ENCODE results near the gene GLCE. TPM values are rescaled to one million over a fixed set of nuclear protein-coding genes. Genes with fewer than 3 reads are reported as not detected.

The GLCE gene
- total RNA-seq, 1 donor = 3.7 TPM

DNA sequence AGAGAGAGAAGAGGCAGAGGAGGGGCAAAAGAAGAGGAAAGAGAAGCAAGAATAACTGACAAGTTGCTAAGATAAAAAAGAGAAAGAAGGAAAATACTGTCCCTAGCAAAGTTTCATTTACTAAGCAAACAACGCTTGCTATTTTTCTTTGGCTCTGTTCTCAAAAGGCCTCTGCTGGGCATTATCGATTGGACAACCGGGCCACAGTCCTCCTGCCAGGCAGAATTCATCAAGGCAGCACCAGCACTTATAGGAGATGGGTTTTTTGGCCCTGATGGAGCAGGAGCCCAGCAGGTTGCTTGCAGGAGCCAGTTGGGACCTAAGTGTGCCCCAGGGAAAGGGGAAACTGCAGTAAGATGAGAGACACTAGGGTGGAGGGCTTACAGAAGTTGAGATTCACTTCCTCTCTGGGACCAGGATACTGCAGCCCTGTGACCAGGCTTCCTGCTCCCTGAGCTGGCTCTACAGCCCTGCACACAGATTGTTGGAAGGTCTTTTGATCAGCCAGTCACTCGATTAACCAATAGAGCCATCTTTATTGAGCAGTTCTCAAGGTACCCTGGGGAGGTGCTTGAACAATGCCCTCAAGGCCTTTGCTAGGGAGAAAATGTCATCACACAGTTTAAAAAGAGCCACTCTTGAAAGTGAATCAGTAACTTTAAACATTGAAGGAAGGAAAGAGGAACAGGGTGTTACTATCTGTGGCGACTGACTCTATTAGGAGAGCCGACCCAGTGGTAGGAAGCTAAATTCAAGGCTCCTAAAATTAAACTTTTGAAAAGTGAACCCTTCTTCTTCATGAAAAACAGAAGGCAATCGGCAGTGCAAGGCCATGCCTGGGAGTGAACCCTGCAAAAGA lies 28.8 kb upstream of the GLCE start:
- H3K4me1 ChIP-seq (ENCODE audit: insufficient read depth, low read length) = peaks cover 58% of the 10 kb centered on the region
- no peaks in the 10 kb centered on the region for H3K9me3 ChIP-seq (ENCODE audit: low read depth, low read length)
- H3K27me3 ChIP-seq (ENCODE audit: insufficient read depth, low read length) = no peaks in the 10 kb centered on the region
- no peak overlapping the region for H3K4me3 ChIP-seq (ENCODE audit: low read length)

DNA sequence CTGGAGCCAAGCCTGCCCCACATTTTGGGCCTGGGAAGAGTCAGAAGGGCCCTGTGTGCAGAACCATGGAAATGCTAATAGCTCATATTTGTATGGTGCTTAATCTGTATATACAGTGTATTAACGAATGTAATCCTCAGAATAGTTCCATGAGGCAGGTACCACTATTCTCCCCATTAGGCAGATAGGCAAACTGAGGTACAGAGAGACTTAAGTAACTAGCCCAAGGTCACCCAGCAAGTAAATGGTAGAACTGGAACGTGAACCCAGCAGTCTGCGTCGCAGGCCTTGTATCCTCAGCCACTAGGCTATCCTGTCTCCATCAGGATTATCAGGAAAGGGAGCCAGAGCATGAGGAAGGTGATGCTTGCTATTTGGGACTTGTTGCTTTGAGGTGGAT lies 28.0 kb upstream of the GLCE start:
- Histone ChIP-seq H3K9me3 (ENCODE audit: low read depth, low read length) (no peaks in the 10 kb centered on the region), H3K27me3 (ENCODE audit: insufficient read depth, low read length) (no peaks in the 10 kb centered on the region), H3K4me3 (ENCODE audit: low read length) (no peak overlapping the region), H3K4me1 (ENCODE audit: insufficient read depth, low read length) (peaks cover 51% of the 10 kb centered on the region)

DNA sequence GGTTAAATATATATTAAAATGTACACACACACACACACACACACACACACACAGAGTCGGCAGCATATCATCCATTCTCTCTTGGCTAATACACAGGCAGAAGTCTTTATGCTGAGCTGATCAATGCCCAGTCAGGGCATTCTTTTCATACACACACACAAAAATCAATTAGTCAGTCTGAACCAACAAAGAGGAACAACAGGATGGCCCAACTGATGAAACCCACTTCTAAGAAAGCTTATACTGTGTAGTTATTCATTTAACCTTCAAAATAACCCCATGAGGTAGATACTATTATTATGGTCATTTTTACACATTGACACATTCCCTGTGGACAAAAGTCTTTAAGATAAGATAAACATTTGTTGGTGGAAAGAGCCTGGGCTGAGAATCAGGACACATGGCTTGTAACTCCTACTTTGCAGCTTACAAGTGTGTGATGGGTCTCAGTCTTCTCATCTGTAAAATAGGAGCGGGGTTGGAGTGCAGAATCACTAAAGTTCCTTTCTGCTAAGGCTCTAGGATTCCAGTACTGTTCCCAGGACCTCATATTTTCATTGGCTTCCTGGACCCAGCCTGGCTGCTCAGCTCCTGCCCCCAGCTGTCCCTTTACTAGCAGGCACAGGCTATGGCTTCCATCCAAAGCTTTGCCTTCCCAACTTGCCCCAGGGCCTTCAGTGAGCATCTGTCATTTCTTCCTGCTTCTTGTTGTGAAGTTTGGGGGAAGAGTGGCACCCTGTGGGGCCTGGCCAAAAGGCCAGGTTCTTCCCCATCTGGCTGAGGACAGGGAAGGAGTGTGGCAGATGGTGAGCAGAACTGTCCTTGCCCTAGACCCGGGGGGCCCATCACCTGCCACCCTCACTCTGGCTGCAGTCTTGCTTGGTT lies 27.2 kb upstream of the GLCE start:
- Histone ChIP-seq H3K9me3 (ENCODE audit: low read depth, low read length) (no peaks in the 10 kb centered on the region), H3K27me3 (ENCODE audit: insufficient read depth, low read length) (no peaks in the 10 kb centered on the region), H3K4me1 (ENCODE audit: insufficient read depth, low read length) (peaks cover 51% of the 10 kb centered on the region), H3K4me3 (ENCODE audit: low read length) (no peak overlapping the region)

DNA sequence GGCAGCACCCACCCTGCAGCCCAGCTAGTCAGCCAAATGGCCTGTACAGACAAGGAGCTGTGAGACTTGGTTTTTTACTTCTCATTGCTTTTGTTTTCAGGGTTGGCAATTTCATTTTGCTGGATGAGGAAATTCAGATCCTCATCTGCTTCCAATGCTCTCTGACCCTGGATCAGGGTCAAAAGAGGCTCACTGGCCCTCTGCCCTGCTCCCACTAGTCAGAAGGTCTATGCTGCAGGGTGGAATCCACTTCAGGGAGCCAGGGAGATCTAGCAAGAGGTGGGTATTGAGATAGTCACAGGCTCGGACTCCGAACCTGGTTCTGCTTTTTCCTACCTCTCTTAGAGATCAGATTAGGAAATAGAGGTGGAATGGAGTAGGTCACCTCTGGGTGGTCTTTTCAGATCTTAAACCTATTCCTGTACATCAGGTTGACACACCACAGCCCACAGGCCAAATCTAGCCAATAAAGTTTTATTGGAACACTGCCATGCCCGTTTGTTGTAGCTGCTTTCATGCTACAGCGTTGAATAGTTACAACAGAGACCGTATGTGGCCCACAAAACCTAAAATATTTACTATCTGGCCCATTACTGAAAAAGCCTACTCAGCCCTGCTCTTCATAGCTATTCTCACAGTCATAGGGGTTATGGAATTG lies 26.4 kb upstream of the GLCE start:
- no peak overlapping the region for H3K4me3 ChIP-seq (ENCODE audit: low read length)
- no peaks in the 10 kb centered on the region for H3K27me3 ChIP-seq (ENCODE audit: insufficient read depth, low read length)
- H3K4me1 ChIP-seq (ENCODE audit: insufficient read depth, low read length) = peaks cover 45% of the 10 kb centered on the region
- no peaks in the 10 kb centered on the region for H3K9me3 ChIP-seq (ENCODE audit: low read depth, low read length)

DNA sequence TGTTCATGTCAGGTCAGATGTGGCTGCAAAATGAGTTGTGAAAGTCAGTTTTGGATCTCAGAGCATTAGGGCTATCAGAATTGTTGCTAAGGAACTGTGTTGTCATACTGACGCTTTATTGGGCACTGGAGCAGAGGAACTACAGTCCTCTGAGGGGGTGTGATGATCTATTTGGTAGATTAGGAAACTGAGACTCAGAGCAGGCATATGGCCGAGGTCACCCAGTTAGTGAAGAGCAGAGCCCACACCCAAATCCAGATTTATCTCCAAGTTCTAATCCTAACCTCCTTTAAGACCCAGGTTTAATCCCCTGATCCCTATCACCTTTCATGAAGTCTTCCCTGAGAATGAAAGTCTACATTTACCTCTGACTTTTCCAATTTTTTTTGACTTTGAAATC lies 25.6 kb upstream of the GLCE start:
- Histone ChIP-seq H3K4me3 (ENCODE audit: low read length) (no peak overlapping the region), H3K9me3 (ENCODE audit: low read depth, low read length) (no peaks in the 10 kb centered on the region), H3K27me3 (ENCODE audit: insufficient read depth, low read length) (no peaks in the 10 kb centered on the region), H3K4me1 (ENCODE audit: insufficient read depth, low read length) (peaks cover 40% of the 10 kb centered on the region)

DNA sequence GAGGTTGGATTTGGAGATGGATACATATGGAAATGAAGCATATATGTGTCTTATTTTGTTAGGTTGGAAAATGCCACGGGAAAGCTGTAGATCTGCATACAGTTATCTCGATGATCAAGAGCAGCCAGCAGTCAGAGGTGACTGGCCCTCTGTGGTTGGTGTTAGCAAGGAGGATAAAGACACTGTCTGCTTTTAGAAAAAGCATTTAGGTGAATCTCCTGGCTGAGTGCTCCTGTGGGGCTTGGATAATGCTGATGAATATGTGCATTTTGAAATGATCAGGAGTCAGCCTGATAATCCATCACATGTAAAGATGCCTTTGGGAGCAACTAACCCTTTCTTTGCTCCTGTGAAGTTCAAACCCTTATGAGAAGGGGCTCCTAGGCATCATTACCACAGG lies 24.9 kb upstream of the GLCE start:
- H3K4me1 ChIP-seq (ENCODE audit: insufficient read depth, low read length) = peaks cover 33% of the 10 kb centered on the region
- H3K9me3 ChIP-seq (ENCODE audit: low read depth, low read length) = no peaks in the 10 kb centered on the region
- H3K27me3 ChIP-seq (ENCODE audit: insufficient read depth, low read length) = no peaks in the 10 kb centered on the region
- no peak overlapping the region for H3K4me3 ChIP-seq (ENCODE audit: low read length)

DNA sequence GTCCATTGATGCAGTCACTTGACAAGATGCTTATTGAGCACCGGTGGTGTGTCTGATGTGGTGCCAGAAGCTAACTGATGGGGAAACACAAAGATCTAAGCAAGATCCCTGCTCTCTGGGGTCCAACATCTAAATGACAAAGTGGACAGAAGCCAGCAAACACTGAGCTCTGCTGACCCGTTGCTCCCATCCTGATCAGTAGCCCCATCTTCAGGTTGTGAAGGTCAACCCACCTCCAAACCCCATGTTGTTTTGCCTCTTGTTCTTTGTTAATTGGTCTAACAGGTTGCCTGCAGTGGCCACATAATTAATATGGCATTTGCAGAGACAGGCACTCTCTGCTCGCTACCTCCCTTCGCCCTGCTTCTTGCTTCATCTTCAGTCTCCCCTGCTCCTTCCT lies 21.5 kb upstream of the GLCE start:
- peaks cover under 1% of the 10 kb centered on the region for H3K4me1 ChIP-seq (ENCODE audit: insufficient read depth, low read length)

DNA sequence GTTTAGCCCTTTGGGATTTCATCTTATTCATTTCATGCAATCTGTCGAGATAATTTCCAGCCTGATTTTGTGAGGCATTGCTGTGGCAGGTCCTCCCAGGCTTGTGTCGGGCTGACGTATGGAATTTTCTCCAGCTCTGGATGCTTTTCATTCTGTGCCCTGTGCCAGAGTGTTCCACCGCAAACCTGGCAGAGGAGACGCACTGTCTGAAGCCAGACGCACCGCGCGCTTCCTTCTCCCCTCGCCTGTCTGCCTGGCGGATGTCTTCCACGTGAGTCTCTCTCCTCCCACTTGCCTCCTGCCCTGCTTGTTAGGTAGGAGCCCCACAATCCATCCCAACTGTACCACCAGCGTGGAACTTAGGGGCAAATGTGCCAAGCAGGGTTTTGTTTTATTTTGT lies 20.1 kb upstream of the GLCE start:
- Histone ChIP-seq H3K9me3 (ENCODE audit: low read depth, low read length) (no peaks in the 10 kb centered on the region), H3K4me1 (ENCODE audit: insufficient read depth, low read length) (no peaks in the 10 kb centered on the region), H3K4me3 (ENCODE audit: low read length) (no peak overlapping the region), H3K27me3 (ENCODE audit: insufficient read depth, low read length) (no peaks in the 10 kb centered on the region)

More for the DNA sequence above, 21.5 kb upstream of the GLCE start:
- Histone ChIP-seq H3K4me3 (ENCODE audit: low read length) (no peak overlapping the region), H3K27me3 (ENCODE audit: insufficient read depth, low read length) (no peaks in the 10 kb centered on the region), H3K9me3 (ENCODE audit: low read depth, low read length) (no peaks in the 10 kb centered on the region)

DNA sequence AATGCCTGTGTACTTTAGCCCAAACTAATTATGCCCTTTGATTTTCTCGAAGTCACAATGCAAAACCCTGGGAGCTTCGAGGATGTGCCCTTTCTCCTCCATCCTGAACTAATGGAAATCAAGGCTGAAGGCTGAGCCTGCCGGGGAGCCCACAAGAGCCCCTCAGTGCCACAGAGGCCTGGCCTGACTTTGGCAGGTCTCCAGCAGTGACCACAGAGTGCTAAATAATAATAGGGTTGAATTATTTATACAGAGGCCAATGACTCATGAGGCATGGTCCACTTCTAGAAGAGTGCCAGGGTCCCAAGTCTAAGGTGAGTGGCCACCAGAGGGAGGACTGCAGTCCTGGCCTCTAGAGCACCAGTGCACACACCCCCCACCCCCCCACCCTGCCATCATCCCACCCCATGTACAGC lies 19.1 kb upstream of the GLCE start:
- no peak overlapping the region for H3K4me3 ChIP-seq (ENCODE audit: low read length)

DNA sequence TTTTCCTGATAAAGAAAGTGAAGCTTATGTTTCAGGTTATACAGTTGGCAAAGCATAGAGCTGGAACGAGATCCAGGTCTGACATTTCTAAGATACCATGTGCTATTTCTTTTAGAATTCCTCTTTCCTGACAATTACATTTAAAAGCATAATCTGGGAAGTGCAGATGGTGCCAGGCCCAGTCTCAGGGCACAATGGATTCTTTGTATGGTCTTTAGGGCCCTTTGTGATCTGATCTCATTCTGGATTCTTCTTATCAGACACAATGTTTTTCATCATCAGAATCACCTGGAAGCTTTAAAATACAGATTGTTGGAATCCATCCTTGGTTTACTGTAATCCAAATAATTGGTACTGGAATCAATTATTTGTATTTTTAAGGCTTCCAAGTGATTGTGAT lies 18.6 kb upstream of the GLCE start:
- Histone ChIP-seq H3K27me3 (ENCODE audit: insufficient read depth, low read length) (peaks cover 1% of the 10 kb centered on the region), H3K4me1 (ENCODE audit: insufficient read depth, low read length) (no peaks in the 10 kb centered on the region), H3K9me3 (ENCODE audit: low read depth, low read length) (no peaks in the 10 kb centered on the region), H3K4me3 (ENCODE audit: low read length) (no peak overlapping the region)

More for the DNA sequence above, 19.1 kb upstream of the GLCE start:
- Histone ChIP-seq H3K4me1 (ENCODE audit: insufficient read depth, low read length) (no peaks in the 10 kb centered on the region), H3K9me3 (ENCODE audit: low read depth, low read length) (no peaks in the 10 kb centered on the region), H3K27me3 (ENCODE audit: insufficient read depth, low read length) (no peaks in the 10 kb centered on the region)

DNA sequence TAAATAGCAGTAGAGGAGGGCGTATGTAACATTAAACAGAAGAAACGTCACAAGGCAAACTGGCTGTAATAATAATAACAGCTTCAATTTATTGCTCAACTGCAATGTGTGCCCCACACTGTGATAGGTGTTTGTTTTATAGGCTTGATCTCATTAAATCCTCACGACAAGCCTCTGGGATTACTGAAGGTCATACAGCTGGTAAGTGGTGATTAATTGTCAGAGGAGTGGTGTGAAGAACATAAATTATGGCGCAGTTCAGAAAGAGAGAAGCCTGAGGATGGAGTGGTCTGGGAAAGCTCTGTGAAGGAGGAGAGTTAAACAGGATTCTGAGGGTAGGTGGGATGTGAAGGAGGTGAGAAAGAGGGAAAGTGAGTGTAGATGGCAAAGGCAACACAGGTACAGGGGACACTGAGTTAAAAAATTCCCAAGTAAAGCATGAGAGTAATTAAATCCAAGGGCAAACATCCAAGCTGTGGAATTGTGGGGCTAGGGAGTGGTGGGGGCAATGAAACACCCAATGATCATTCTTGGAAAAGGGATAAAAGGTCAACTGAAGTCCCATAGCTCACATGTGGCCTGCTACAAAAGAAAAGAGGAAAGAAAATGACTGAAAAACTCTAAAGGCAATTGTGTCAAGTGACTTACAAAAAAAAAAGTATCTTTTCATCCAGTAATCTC lies 16.5 kb upstream of the GLCE start:
- no peaks in the 10 kb centered on the region for H3K4me1 ChIP-seq (ENCODE audit: insufficient read depth, low read length)

DNA sequence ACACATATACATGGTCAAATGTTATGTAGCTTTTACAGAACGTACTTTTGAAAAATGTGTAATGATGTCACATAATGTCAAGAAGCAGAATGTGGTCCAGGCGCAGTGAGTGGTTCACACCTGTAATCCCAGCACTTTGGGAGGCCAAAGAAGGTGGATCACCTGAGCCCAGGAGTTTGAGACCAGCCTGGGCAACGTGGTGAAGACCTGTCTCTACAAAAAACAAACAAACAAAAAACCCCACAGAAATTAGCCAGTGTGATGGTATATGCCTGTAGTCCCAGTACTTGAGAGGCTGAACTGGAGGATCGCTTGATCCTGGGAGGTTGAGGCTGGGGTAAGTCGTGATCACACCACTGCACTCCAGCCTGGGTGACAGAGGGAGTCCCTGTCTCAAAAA lies 15.9 kb upstream of the GLCE start:
- Histone ChIP-seq H3K27me3 (ENCODE audit: insufficient read depth, low read length) (peaks cover 4% of the 10 kb centered on the region), H3K9me3 (ENCODE audit: low read depth, low read length) (no peaks in the 10 kb centered on the region), H3K4me1 (ENCODE audit: insufficient read depth, low read length) (no peaks in the 10 kb centered on the region), H3K4me3 (ENCODE audit: low read length) (no peak overlapping the region)

More for the DNA sequence above, 16.5 kb upstream of the GLCE start:
- H3K9me3 ChIP-seq (ENCODE audit: low read depth, low read length) = no peaks in the 10 kb centered on the region
- peaks cover 4% of the 10 kb centered on the region for H3K27me3 ChIP-seq (ENCODE audit: insufficient read depth, low read length)
- no peak overlapping the region for H3K4me3 ChIP-seq (ENCODE audit: low read length)

DNA sequence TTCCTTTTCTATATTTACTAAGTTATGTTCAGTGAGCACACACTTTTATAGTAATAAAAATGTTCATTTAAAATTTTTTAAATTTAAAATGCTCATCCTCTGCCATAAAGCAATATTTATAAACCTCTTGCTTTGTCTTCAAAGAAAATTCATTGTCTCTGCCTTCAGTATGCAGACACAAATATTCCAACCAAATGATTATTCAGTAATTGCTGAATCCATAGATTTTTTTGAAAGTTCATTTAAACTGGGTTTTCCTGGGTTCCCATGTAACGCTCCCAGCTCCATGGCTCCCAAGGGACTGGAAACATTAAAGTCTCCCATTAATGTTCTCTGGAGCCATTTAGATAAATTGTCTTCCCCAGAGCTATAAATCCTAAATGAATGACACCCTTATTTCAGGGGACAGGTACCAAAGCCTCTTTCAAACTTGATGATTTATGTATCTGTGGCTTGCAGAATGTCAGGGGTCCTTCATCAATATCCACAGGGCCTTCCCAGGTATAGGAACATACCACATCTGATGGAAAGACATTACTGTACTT lies 15.2 kb upstream of the GLCE start:
- no peaks in the 10 kb centered on the region for H3K9me3 ChIP-seq (ENCODE audit: low read depth, low read length)
- peaks cover 10% of the 10 kb centered on the region for H3K27me3 ChIP-seq (ENCODE audit: insufficient read depth, low read length)
- no peak overlapping the region for H3K4me3 ChIP-seq (ENCODE audit: low read length)
- H3K4me1 ChIP-seq (ENCODE audit: insufficient read depth, low read length) = no peaks in the 10 kb centered on the region

DNA sequence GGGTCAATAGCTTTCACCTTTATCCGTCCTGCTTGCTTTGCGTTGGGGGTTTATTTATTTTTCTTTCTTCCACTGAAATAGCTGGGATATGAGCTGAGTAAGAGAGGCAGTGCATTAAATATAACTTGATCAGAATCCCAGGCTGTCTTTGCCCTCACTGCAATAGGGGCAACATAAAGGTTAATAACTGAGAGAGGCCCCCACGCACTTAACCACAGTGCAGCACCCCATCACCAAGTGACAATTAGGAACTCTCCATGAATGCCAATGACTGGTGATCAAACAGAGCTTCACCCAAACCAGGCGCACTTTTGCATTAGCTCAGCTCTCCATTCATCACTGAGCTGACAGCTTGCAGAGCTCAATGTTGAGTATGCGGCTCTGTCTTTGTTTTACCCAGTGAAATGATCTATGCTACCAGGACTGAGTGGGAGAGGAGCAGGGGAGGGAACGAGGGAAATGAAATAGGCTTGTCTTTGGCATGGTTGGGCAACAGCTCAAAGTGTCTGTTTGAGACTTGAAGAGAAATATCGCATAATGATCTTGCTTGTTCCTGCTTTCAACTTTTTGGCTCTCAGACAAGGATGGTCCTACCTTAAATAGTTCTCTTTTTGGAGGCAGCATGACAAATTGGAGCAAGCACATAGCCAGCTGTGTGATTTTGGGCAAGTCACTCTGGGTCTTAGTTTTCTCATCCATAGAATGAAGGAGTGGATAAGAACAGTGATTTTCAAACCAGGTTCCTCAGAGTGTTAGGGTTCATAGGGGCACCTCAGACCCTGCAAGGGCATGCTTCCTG lies 14.5 kb upstream of the GLCE start:
- Histone ChIP-seq H3K4me1 (ENCODE audit: insufficient read depth, low read length) (no peaks in the 10 kb centered on the region), H3K27me3 (ENCODE audit: insufficient read depth, low read length) (peaks cover 13% of the 10 kb centered on the region), H3K4me3 (ENCODE audit: low read length) (no peak overlapping the region), H3K9me3 (ENCODE audit: low read depth, low read length) (no peaks in the 10 kb centered on the region)
